ENCODE results near the gene CNR1. TPM values are rescaled to one million over a fixed set of nuclear protein-coding genes. Genes with fewer than 3 reads are reported as not detected.

The CNR1 gene
- total and polyA plus RNA-seq, 2 experiments from 2014 or later, result 0.39 to 0.97 TPM

DNA sequence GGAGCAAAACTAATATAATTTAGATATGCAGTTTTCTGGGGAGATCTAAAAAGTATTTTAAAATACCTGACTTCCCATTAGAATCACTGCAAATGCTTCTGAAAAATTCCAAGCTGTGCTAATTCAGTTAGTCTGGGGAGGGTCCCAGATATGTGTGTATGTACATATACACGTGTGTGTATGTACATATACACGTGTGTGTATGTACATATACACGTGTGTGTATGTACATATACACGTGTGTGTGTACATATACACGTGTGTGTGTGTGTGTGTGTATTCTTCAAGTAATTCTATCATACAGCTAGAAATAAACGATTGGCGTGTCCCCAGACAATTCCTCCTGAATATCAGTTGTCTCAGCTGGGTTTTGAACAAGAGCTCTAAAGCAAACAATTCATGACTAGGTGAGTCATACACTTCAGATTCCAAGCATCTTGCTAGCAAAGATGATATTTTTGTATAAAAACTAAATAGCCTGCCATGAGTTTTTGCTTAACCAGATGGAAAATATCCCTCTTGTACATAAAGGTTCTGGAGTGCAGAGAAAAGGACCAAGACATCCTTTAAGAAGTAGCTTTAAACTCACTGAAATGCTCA, 60.3 kb downstream of the CNR1 start:
- TF ChIP-seq, protein P1, sequence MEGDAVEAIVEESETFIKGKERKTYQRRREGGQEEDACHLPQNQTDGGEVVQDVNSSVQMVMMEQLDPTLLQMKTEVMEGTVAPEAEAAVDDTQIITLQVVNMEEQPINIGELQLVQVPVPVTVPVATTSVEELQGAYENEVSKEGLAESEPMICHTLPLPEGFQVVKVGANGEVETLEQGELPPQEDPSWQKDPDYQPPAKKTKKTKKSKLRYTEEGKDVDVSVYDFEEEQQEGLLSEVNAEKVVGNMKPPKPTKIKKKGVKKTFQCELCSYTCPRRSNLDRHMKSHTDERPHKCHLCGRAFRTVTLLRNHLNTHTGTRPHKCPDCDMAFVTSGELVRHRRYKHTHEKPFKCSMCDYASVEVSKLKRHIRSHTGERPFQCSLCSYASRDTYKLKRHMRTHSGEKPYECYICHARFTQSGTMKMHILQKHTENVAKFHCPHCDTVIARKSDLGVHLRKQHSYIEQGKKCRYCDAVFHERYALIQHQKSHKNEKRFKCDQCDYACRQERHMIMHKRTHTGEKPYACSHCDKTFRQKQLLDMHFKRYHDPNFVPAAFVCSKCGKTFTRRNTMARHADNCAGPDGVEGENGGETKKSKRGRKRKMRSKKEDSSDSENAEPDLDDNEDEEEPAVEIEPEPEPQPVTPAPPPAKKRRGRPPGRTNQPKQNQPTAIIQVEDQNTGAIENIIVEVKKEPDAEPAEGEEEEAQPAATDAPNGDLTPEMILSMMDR (IDR thresholded peaks at IDR 0.05; ENCODE audit: low read depth, low read length), result no peak

More for the DNA sequence above, 60.3 kb downstream of the CNR1 start:
- Histone ChIP-seq H3K36me3 (no peaks in the 10 kb centered on the region), H3K9me3 (ENCODE audit: low read depth) (no peaks in the 10 kb centered on the region), H3K4me1 (ENCODE audit: low read depth) (no peaks in the 10 kb centered on the region), H3K27me3 (no peaks in the 10 kb centered on the region), H3K27ac (no peak overlapping the region), H3K4me3 (no peak overlapping the region)
- DNase-seq (ENCODE audit: low read depth in 1 of 2, low spot score in 1 of 2), result no peak

Other genes with a start within 250 kb of the CNR1 start
- not detected in 2 replicates for gene SPACA1, start 118.5 kb downstream of the CNR1 start, total RNA-seq
- gene SPACA1, start 118.5 kb downstream of the CNR1 start, polyA plus RNA-seq, result not detected in 2 replicates

Measured in cardiac muscle cell (in vitro differentiated cells and primary cell).